ENCODE data around the gene KDM6A. TPM values are rescaled to one million over a fixed set of nuclear protein-coding genes. Genes with fewer than 3 reads are reported as not detected.

The KDM6A gene
- total and polyA plus RNA-seq, 5 donors: 4.5 to 20.0 (median 13.2) TPM

- Histone ChIP-seq H3K4me3 (ENCODE audit: low read length) (no peak overlapping the region), H3K4me1 (ENCODE audit: control insufficient read depth, insufficient read depth, low read length) (peaks cover 1% of the 10 kb centered on the region), H3K27ac (ENCODE audit: low read length) (peak overlapping the region; percentile 2), H3K9me3 (ENCODE audit: control insufficient read depth, low read length) (no peaks in the 10 kb centered on the region), H3K27me3 (ENCODE audit: control insufficient read depth, insufficient read depth) (no peaks in the 10 kb centered on the region)
- 65% methylated on average over 5 of the region's 5 CpGs for WGBS
- ATAC-seq (peak in 1 of 2 donors; percentile 54), DNase-seq (no peak)
- intact Hi-C loops (cut with DNase I): no loop called here
Measured at GRCh38 chrX:44962944-44963343, 90.0 kb downstream of the KDM6A start.

- H3K27ac ChIP-seq (ENCODE audit: low read length): no peak overlapping the region
- no peaks in the 10 kb centered on the region for H3K27me3 ChIP-seq (ENCODE audit: control insufficient read depth, insufficient read depth)
- DNase-seq (no peak), ATAC-seq (no peak)
- intact Hi-C loops (cut with DNase I): no loop called here
- 98% methylated on average over 1 of the region's 1 CpG for WGBS
- H3K9me3 ChIP-seq (ENCODE audit: control insufficient read depth, low read length): no peaks in the 10 kb centered on the region
- peaks cover 1% of the 10 kb centered on the region for H3K4me1 ChIP-seq (ENCODE audit: control insufficient read depth, insufficient read depth, low read length)
- no peak overlapping the region for H3K4me3 ChIP-seq (ENCODE audit: low read length)
Measured at GRCh38 chrX:44967221-44967620, 94.2 kb downstream of the KDM6A start.

GRCh38 chrX:44970709-44971108 is 97.7 kb downstream of the KDM6A start:
- Histone ChIP-seq H3K27ac (ENCODE audit: low read length) (no peak overlapping the region), H3K4me1 (ENCODE audit: control insufficient read depth, insufficient read depth, low read length) (no peaks in the 10 kb centered on the region), H3K9me3 (ENCODE audit: control insufficient read depth, low read length) (no peaks in the 10 kb centered on the region), H3K4me3 (ENCODE audit: low read length) (no peak overlapping the region), H3K27me3 (ENCODE audit: control insufficient read depth, insufficient read depth) (no peaks in the 10 kb centered on the region)
- DNase-seq (no peak), ATAC-seq (no peak)
- 47% methylated on average over 3 of the region's 3 CpGs for WGBS
- intact Hi-C loops (cut with DNase I): loop anchor here in 1 of 4 donors (10.0 kb wide), 1 partner anchor 96 kb away; the partner anchor contains the start of gene KDM6A

- Histone ChIP-seq H3K4me3 (ENCODE audit: low read length) (no peak overlapping the region), H3K4me1 (ENCODE audit: control insufficient read depth, insufficient read depth, low read length) (no peaks in the 10 kb centered on the region), H3K27ac (ENCODE audit: low read length) (no peak overlapping the region), H3K9me3 (ENCODE audit: control insufficient read depth, low read length) (no peaks in the 10 kb centered on the region), H3K27me3 (ENCODE audit: control insufficient read depth, insufficient read depth) (no peaks in the 10 kb centered on the region)
- DNase-seq (no peak), ATAC-seq (no peak)
- intact Hi-C loops (cut with DNase I): loop anchor here in 1 of 4 donors (10.0 kb wide), 1 partner anchor 97 kb away; the partner anchor contains the start of gene KDM6A
- WGBS: 30% methylated on average over 8 of the region's 8 CpGs
Measured at GRCh38 chrX:44971674-44972073, 98.7 kb downstream of the KDM6A start.

- intact Hi-C loops (cut with DNase I): loop anchor here in 1 of 4 donors (10.0 kb wide), 1 partner anchor 97 kb away; the partner anchor contains the start of gene KDM6A
- Histone ChIP-seq H3K4me3 (ENCODE audit: low read length) (no peak overlapping the region), H3K27ac (ENCODE audit: low read length) (no peak overlapping the region), H3K4me1 (ENCODE audit: control insufficient read depth, insufficient read depth, low read length) (no peaks in the 10 kb centered on the region), H3K9me3 (ENCODE audit: control insufficient read depth, low read length) (no peaks in the 10 kb centered on the region), H3K27me3 (ENCODE audit: control insufficient read depth, insufficient read depth) (no peaks in the 10 kb centered on the region)
- ATAC-seq (no peak), DNase-seq (no peak)
- WGBS: 35% methylated on average over 2 of the region's 2 CpGs
Measured at GRCh38 chrX:44972132-44972531, 99.1 kb downstream of the KDM6A start.

GRCh38 chrX:44973420-44973932 is 100.5 kb downstream of the KDM6A start:
- intact Hi-C loops (cut with DNase I): loop anchor here in 1 of 4 donors (10.0 kb wide), 1 partner anchor 99 kb away; the partner anchor contains the start of gene KDM6A
- H3K4me3 ChIP-seq (ENCODE audit: low read length): no peak overlapping the region
- H3K27ac ChIP-seq (ENCODE audit: low read length): no peak overlapping the region
- H3K4me1 ChIP-seq (ENCODE audit: control insufficient read depth, insufficient read depth, low read length): no peaks in the 10 kb centered on the region
- 97% methylated on average over 5 of the region's 5 CpGs for WGBS
- DNase-seq: no peak
- ATAC-seq: no peak
- no peaks in the 10 kb centered on the region for H3K27me3 ChIP-seq (ENCODE audit: control insufficient read depth, insufficient read depth)
- H3K9me3 ChIP-seq (ENCODE audit: control insufficient read depth, low read length): no peaks in the 10 kb centered on the region

- intact Hi-C loops (cut with DNase I): loop anchor here in 1 of 4 donors (10.0 kb wide), 1 partner anchor 100 kb away; the partner anchor contains the start of gene KDM6A
- no peaks in the 10 kb centered on the region for H3K27me3 ChIP-seq (ENCODE audit: control insufficient read depth, insufficient read depth)
- no peaks in the 10 kb centered on the region for H3K4me1 ChIP-seq (ENCODE audit: control insufficient read depth, insufficient read depth, low read length)
- H3K27ac ChIP-seq (ENCODE audit: low read length): no peak overlapping the region
- no peak overlapping the region for H3K4me3 ChIP-seq (ENCODE audit: low read length)
- DNase-seq (no peak), ATAC-seq (no peak)
- 43% methylated on average over 2 of the region's 2 CpGs for WGBS
- H3K9me3 ChIP-seq (ENCODE audit: control insufficient read depth, low read length): no peaks in the 10 kb centered on the region
Measured at GRCh38 chrX:44974451-44974850, 101.5 kb downstream of the KDM6A start.

- intact Hi-C loops (cut with DNase I): loop anchor here in 1 of 4 donors (10.0 kb wide), 1 partner anchor 101 kb away; the partner anchor contains the start of gene KDM6A
Measured at GRCh38 chrX:44975666-44976263, 102.8 kb downstream of the KDM6A start.

GRCh38 chrX:44978976-44979375 is 106.0 kb downstream of the KDM6A start:
- H3K27ac ChIP-seq (ENCODE audit: low read length): no peak overlapping the region
- H3K4me3 ChIP-seq (ENCODE audit: low read length): no peak overlapping the region
- H3K9me3 ChIP-seq (ENCODE audit: control insufficient read depth, low read length): no peaks in the 10 kb centered on the region
- intact Hi-C loops (cut with DNase I): loop anchor here in 1 of 4 donors (10.0 kb wide), 1 partner anchor 104 kb away; the partner anchor contains the start of gene KDM6A
- ATAC-seq (no peak), DNase-seq (no peak)
- no peaks in the 10 kb centered on the region for H3K4me1 ChIP-seq (ENCODE audit: control insufficient read depth, insufficient read depth, low read length)
- WGBS: 94% methylated on average over 3 of the region's 3 CpGs
- no peaks in the 10 kb centered on the region for H3K27me3 ChIP-seq (ENCODE audit: control insufficient read depth, insufficient read depth)

More at GRCh38 chrX:44975666-44976263, 102.8 kb downstream of the KDM6A start:
- no peaks in the 10 kb centered on the region for H3K27me3 ChIP-seq (ENCODE audit: control insufficient read depth, insufficient read depth)
- ATAC-seq: no peak
- no peaks in the 10 kb centered on the region for H3K9me3 ChIP-seq (ENCODE audit: control insufficient read depth, low read length)
- no peaks in the 10 kb centered on the region for H3K4me1 ChIP-seq (ENCODE audit: control insufficient read depth, insufficient read depth, low read length)
- H3K4me3 ChIP-seq (ENCODE audit: low read length): no peak overlapping the region
- no peak overlapping the region for H3K27ac ChIP-seq (ENCODE audit: low read length)
- no peak for DNase-seq

GRCh38 chrX:44980403-44980802 is 107.4 kb downstream of the KDM6A start:
- H3K27me3 ChIP-seq (ENCODE audit: control insufficient read depth, insufficient read depth): no peaks in the 10 kb centered on the region
- WGBS: 96% methylated on average over 6 of the region's 6 CpGs
- ATAC-seq (no peak), DNase-seq (no peak)
- H3K4me1 ChIP-seq (ENCODE audit: control insufficient read depth, insufficient read depth, low read length): no peaks in the 10 kb centered on the region
- intact Hi-C loops (cut with DNase I): no loop called here
- H3K9me3 ChIP-seq (ENCODE audit: control insufficient read depth, low read length): no peaks in the 10 kb centered on the region
- H3K4me3 ChIP-seq (ENCODE audit: low read length): no peak overlapping the region
- no peak overlapping the region for H3K27ac ChIP-seq (ENCODE audit: low read length)

GRCh38 chrX:44980883-44981282 is 107.9 kb downstream of the KDM6A start:
- no peaks in the 10 kb centered on the region for H3K27me3 ChIP-seq (ENCODE audit: control insufficient read depth, insufficient read depth)
- H3K9me3 ChIP-seq (ENCODE audit: control insufficient read depth, low read length): no peaks in the 10 kb centered on the region
- DNase-seq (no peak), ATAC-seq (no peak)
- WGBS: 88% methylated on average over 2 of the region's 2 CpGs
- H3K27ac ChIP-seq (ENCODE audit: low read length): no peak overlapping the region
- intact Hi-C loops (cut with DNase I): no loop called here
- no peak overlapping the region for H3K4me3 ChIP-seq (ENCODE audit: low read length)
- H3K4me1 ChIP-seq (ENCODE audit: control insufficient read depth, insufficient read depth, low read length): no peaks in the 10 kb centered on the region

Data from right cardiac atrium (tissue), 5 donors.